ENCODE measurements around the gene CACNB2.

DNA sequence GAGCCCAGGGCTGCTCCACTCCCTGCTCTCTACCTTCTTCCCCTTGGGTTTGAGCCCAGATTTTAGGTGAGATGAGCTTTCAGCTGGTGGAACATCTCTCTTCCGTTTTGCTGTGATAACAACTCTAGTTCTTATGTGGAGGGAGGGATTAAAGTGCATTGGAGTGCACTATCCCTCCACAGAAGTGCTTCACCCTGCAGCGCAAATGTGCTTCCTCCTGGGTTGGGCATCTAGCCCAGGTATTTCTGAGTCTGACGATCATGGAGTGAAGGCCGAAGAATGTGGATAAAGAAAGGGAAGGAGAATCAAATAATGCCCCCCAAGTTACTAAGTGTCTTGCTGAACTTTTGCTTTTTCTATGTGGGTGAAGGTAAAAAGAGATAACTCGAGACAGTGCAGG lies 157.4 kb downstream of the CACNB2 start:
- TF ChIP-seq, protein P1, sequence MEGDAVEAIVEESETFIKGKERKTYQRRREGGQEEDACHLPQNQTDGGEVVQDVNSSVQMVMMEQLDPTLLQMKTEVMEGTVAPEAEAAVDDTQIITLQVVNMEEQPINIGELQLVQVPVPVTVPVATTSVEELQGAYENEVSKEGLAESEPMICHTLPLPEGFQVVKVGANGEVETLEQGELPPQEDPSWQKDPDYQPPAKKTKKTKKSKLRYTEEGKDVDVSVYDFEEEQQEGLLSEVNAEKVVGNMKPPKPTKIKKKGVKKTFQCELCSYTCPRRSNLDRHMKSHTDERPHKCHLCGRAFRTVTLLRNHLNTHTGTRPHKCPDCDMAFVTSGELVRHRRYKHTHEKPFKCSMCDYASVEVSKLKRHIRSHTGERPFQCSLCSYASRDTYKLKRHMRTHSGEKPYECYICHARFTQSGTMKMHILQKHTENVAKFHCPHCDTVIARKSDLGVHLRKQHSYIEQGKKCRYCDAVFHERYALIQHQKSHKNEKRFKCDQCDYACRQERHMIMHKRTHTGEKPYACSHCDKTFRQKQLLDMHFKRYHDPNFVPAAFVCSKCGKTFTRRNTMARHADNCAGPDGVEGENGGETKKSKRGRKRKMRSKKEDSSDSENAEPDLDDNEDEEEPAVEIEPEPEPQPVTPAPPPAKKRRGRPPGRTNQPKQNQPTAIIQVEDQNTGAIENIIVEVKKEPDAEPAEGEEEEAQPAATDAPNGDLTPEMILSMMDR (conservative IDR thresholded peaks at IDR 0.05) = no peak
- TF ChIP-seq EZH2 (IDR thresholded peaks at IDR 0.05; ENCODE audit: low read depth) = no peak
